IPS-15b (cell line): ENCODE measurements around the gene SCUBE1.

ENCODE experiments used
- H3K27me3 ChIP-seq: one replicate; pipeline ENCODE4 v1.6.1; 2013; ENCODE audit warnings: low read length; ENCODE audit not compliant: control insufficient read depth, insufficient read depth
- H3K36me3 ChIP-seq: one replicate; pipeline ENCODE4 v1.6.1; 2013; ENCODE audit warnings: low read length; ENCODE audit not compliant: control insufficient read depth, insufficient read depth
- H3K4me1 ChIP-seq: one replicate; pipeline ENCODE4 v1.6.1; 2013; ENCODE audit warnings: mild to moderate bottlenecking, low read length; ENCODE audit not compliant: control insufficient read depth, insufficient read depth
- H3K4me3 ChIP-seq: one replicate; pipeline ENCODE4 v1.5.1; 2013; ENCODE audit warnings: low read depth, low read length
- H3K9ac ChIP-seq: one replicate; pipeline ENCODE4 v1.6.1; 2013; ENCODE audit warnings: low read depth, mild to moderate bottlenecking, low read length
- H3K9me3 ChIP-seq: one replicate; pipeline ENCODE4 v1.6.1; 2013; ENCODE audit warnings: mild to moderate bottlenecking, low read length; ENCODE audit not compliant: control insufficient read depth, insufficient read depth

SCUBE1 gene

GRCh38 chr22:43320943-43321900, 21.9 kb downstream of the SCUBE1 start:
- Histone ChIP-seq H3K27me3 (no peaks in the 10 kb centered on the region), H3K36me3 (no peaks in the 10 kb centered on the region), H3K4me1 (no peaks in the 10 kb centered on the region), H3K9ac (no peak overlapping the region), H3K9me3 (no peaks in the 10 kb centered on the region), H3K4me3 (no peak overlapping the region)

- H3K36me3 ChIP-seq, result no peaks in the 10 kb centered on the region
- H3K27me3 ChIP-seq, result no peaks in the 10 kb centered on the region
- H3K4me1 ChIP-seq, result no peaks in the 10 kb centered on the region
- no peaks in the 10 kb centered on the region for H3K9me3 ChIP-seq
- H3K9ac ChIP-seq, result no peak overlapping the region
- H3K4me3 ChIP-seq, result no peak overlapping the region
Measured at GRCh38 chr22:43319661-43320486, 23.3 kb downstream of the SCUBE1 start.

GRCh38 chr22:43317239-43317638, 25.9 kb downstream of the SCUBE1 start:
- H3K9me3 ChIP-seq, result no peaks in the 10 kb centered on the region
- no peak overlapping the region for H3K4me3 ChIP-seq
- peaks cover 3% of the 10 kb centered on the region for H3K4me1 ChIP-seq
- H3K36me3 ChIP-seq, result no peaks in the 10 kb centered on the region
- no peaks in the 10 kb centered on the region for H3K27me3 ChIP-seq
- H3K9ac ChIP-seq, result no peak overlapping the region

- Histone ChIP-seq H3K27me3 (no peaks in the 10 kb centered on the region), H3K9ac (no peak overlapping the region), H3K4me1 (peaks cover 3% of the 10 kb centered on the region), H3K9me3 (no peaks in the 10 kb centered on the region), H3K36me3 (no peaks in the 10 kb centered on the region), H3K4me3 (no peak overlapping the region)
Measured at GRCh38 chr22:43315687-43316217, 27.4 kb downstream of the SCUBE1 start.

GRCh38 chr22:43314611-43315010, 28.6 kb downstream of the SCUBE1 start:
- no peak overlapping the region for H3K9ac ChIP-seq
- H3K9me3 ChIP-seq, result no peaks in the 10 kb centered on the region
- no peaks in the 10 kb centered on the region for H3K36me3 ChIP-seq
- no peak overlapping the region for H3K4me3 ChIP-seq
- H3K4me1 ChIP-seq, result peaks cover 3% of the 10 kb centered on the region
- no peaks in the 10 kb centered on the region for H3K27me3 ChIP-seq

GRCh38 chr22:43313890-43314474, 29.2 kb downstream of the SCUBE1 start:
- H3K36me3 ChIP-seq, result no peaks in the 10 kb centered on the region
- H3K27me3 ChIP-seq, result no peaks in the 10 kb centered on the region
- no peak overlapping the region for H3K9ac ChIP-seq
- H3K4me3 ChIP-seq, result no peak overlapping the region
- no peaks in the 10 kb centered on the region for H3K9me3 ChIP-seq
- H3K4me1 ChIP-seq, result peaks cover 6% of the 10 kb centered on the region

GRCh38 chr22:43313244-43313889, 29.8 kb downstream of the SCUBE1 start:
- Histone ChIP-seq H3K4me3 (no peak overlapping the region), H3K9ac (no peak overlapping the region), H3K27me3 (no peaks in the 10 kb centered on the region), H3K9me3 (no peaks in the 10 kb centered on the region), H3K4me1 (peaks cover 6% of the 10 kb centered on the region), H3K36me3 (no peaks in the 10 kb centered on the region)

GRCh38 chr22:43312608-43313007, 30.6 kb downstream of the SCUBE1 start:
- H3K27me3 ChIP-seq, result no peaks in the 10 kb centered on the region
- peaks cover 6% of the 10 kb centered on the region for H3K4me1 ChIP-seq
- H3K9ac ChIP-seq, result no peak overlapping the region
- no peak overlapping the region for H3K4me3 ChIP-seq
- H3K36me3 ChIP-seq, result no peaks in the 10 kb centered on the region
- H3K9me3 ChIP-seq, result no peaks in the 10 kb centered on the region

GRCh38 chr22:43310798-43311197, 32.4 kb downstream of the SCUBE1 start:
- H3K36me3 ChIP-seq, result no peaks in the 10 kb centered on the region
- H3K9me3 ChIP-seq, result no peaks in the 10 kb centered on the region
- H3K9ac ChIP-seq, result no peak overlapping the region
- H3K4me1 ChIP-seq, result peaks cover 6% of the 10 kb centered on the region
- no peaks in the 10 kb centered on the region for H3K27me3 ChIP-seq
- no peak overlapping the region for H3K4me3 ChIP-seq

GRCh38 chr22:43310311-43310710, 32.9 kb downstream of the SCUBE1 start:
- no peak overlapping the region for H3K9ac ChIP-seq

GRCh38 chr22:43308836-43309235, 34.3 kb downstream of the SCUBE1 start:
- peaks cover 3% of the 10 kb centered on the region for H3K4me1 ChIP-seq
- H3K9ac ChIP-seq, result no peak overlapping the region
- no peaks in the 10 kb centered on the region for H3K27me3 ChIP-seq
- no peak overlapping the region for H3K4me3 ChIP-seq
- H3K9me3 ChIP-seq, result no peaks in the 10 kb centered on the region
- H3K36me3 ChIP-seq, result no peaks in the 10 kb centered on the region

More at GRCh38 chr22:43310311-43310710, 32.9 kb downstream of the SCUBE1 start:
- Histone ChIP-seq H3K4me1 (peaks cover 6% of the 10 kb centered on the region), H3K36me3 (no peaks in the 10 kb centered on the region), H3K27me3 (no peaks in the 10 kb centered on the region), H3K9me3 (no peaks in the 10 kb centered on the region), H3K4me3 (no peak overlapping the region)
